Panc1 (cell line): ENCODE data around the gene AMBP. TPM values are rescaled to one million over a fixed set of nuclear protein-coding genes. Genes with fewer than 3 reads are reported as not detected.

Experiments
- ATAC-seq: fragments of 200-7000 bp; cut with Tn5 transposase; 2 replicates; pipeline ENCODE4 v1.9.1; 2020; ENCODE audit warnings: mild to moderate bottlenecking, moderate library complexity
- BruUV-seq: library from RNA; stranded (reverse); fragments of 400-500 nt; replicated peaks from 2 replicates; lab custom pipeline; 2021; lab: Mats Ljungman, UMichigan
- CTCF ChIA-PET: fragments of 300-600 bp; sonication (Branson Sonifier 250); formaldehyde crosslinking; loops from one replicate; lab custom pipeline; 2022; ENCODE audit warnings: antibody characterized with exemption; lab: Charles Lee
- POLR2A ChIA-PET: fragments of 300-600 bp; sonication (Branson Sonifier 250); formaldehyde crosslinking; loops from one replicate; lab custom pipeline; 2022; ENCODE audit warnings: antibody characterized with exemption; lab: Charles Lee
- DNase-seq: peaks from one replicate; pipeline ENCODE4 v3.0.0-alpha.2; 2010; ENCODE audit warnings: low read depth, low spot score
- H3K27ac ChIP-seq: 2 replicates; pipeline ENCODE4 v1.5.1; 2011; ENCODE audit warnings: mild to moderate bottlenecking, low read length, inconsistent platforms
- H3K27me3 ChIP-seq: fragments of 200-500 bp; sonication (Bioruptor generic); 2 replicates; pipeline ENCODE4 v1.6.0; 2014; ENCODE audit warnings: low read length, inconsistent platforms; ENCODE audit not compliant: control insufficient read depth, insufficient read depth
- H3K36me3 ChIP-seq: fragments of 200-500 bp; sonication (Bioruptor generic); 2 replicates; pipeline ENCODE4 v1.5.1; 2014; ENCODE audit warnings: inconsistent platforms, mild to moderate bottlenecking, low read length, moderate library complexity; ENCODE audit not compliant: control insufficient read depth, insufficient read depth
- H3K4me1 ChIP-seq: 2 replicates; pipeline ENCODE4 v1.5.1; 2011; ENCODE audit warnings: inconsistent platforms, mild to moderate bottlenecking, low read length, moderate library complexity; ENCODE audit not compliant: control insufficient read depth, insufficient read depth
- H3K4me3 ChIP-seq, 2 experiments: 2 replicates each; pipeline ENCODE4 v1.5.1; 2011 to 2012; ENCODE audit warnings: low read depth in 2 of 2, low read length in 2 of 2, mild to moderate bottlenecking in 2 of 2, inconsistent platforms in 1 of 2, moderate library complexity in 1 of 2
- H3K9me3 ChIP-seq: fragments of 200-500 bp; sonication (Bioruptor generic); 2 replicates; pipeline ENCODE4 v1.5.1; 2014; ENCODE audit warnings: low read depth, mild to moderate bottlenecking, inconsistent platforms, low read length, moderate library complexity; ENCODE audit not compliant: control insufficient read depth, insufficient read depth
- POLR2AphosphoS5 ChIP-seq: IDR thresholded peaks from 2 replicates; pipeline ENCODE4 v1.6.1; 2012; ENCODE audit warnings: mild to moderate bottlenecking, low read depth, low read length, moderate library complexity
- SIN3A ChIP-seq: IDR thresholded peaks from 2 replicates; pipeline ENCODE4 v1.6.1; 2012; ENCODE audit warnings: low read depth, mild to moderate bottlenecking, low read length, moderate library complexity, borderline replicate concordance; ENCODE audit not compliant: insufficient read depth
- TCF7L2 ChIP-seq: IDR thresholded peaks from 2 replicates; pipeline ENCODE4 v1.6.1; 2011; ENCODE audit warnings: mild to moderate bottlenecking, low read depth, low read length, inconsistent platforms
- in situ Hi-C: cut with HindIII; loops from 2 replicates; pipeline ENCODE4 v1.10.0; 2016; ENCODE audit warnings: low sequenced_read_pairs, low pct_unique_long_range_greater_than_20kb
- intact Hi-C: fragments of 100-400 bp; cut with micrococcal nuclease; formaldehyde crosslinking; loops from one replicate; pipeline ENCODE4 v1.10.0; 2022; ENCODE audit not compliant: unreplicated experiment
- total RNA-seq: library from RNA; stranded (reverse); gene quantifications from one replicate; pipeline ENCODE4 v1.2.1, GENCODE V29; 2021; ENCODE audit not compliant: unreplicated experiment
- TF ChIP-seq, protein P1 (sequence below), 2 experiments: IDR thresholded peaks; 2 replicates each; pipeline ENCODE4 v1.6.1; 2011 to 2012; ENCODE audit warnings: low read depth in 2 of 2, control low read depth in 1 of 2, low read length in 1 of 2, mild to moderate bottlenecking in 1 of 2, moderate library complexity in 1 of 2; ENCODE audit not compliant: insufficient read depth in 1 of 2
- TF ChIP-seq, protein P2 (sequence below): fragments of 450-650 bp; IDR thresholded peaks from 2 replicates; pipeline ENCODE4 v1.5.1; 2017; ENCODE audit warnings: mild to moderate bottlenecking

Gene AMBP
- total RNA-seq, 1 experiment from 2014 or later, result 1.7 TPM

DNA sequence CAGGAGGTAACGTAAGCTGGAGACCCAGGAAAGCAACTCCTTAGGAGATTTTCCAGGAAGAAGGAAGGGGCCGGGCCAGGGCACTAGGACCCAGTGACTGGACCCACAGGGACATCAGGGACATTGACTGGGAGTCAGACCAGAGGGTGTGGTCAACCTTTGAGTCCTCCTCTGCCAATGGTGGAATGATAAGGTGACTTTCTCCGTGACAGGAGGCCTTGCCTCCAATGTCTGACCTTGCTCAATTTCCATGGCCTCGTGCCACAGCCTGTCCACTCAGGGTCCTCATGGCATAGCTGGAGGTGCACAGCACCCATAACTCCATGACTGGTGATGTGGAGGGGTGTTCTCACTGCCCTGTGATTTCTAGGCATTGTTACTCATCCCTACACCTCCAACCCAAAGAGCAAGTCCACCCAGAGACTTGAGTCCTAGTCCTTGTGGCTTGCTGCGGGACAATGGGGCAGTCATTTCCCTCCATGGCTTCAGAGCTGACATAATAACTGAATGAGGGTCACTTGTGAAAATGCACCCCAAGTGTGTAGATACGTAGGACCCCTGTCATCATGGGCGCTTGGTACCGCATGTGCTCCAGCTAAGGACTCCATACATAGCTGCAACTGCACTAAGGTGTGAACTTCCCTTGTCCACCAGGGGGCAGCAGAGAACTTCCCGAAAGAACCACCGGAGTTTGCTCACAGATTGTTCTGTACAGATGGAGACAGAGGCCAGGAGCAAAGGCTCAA is 4.1 kb upstream of the AMBP start:
- DNase-seq, result peak; percentile 50
- H3K4me1 ChIP-seq, result no peaks in the 10 kb centered on the region
- ChIA-PET POLR2A (no interaction called here), CTCF (interaction anchor here (0.9 to 2.5 kb wide), 4 partner anchors 11 to 209 kb away, joined by 3 to 17 read pairs (median 8); no protein-coding TSS in a partner anchor)
- H3K27me3 ChIP-seq, result no peaks in the 10 kb centered on the region
- H3K27ac ChIP-seq, result no peak overlapping the region
- ATAC-seq, result peak; percentile 98
- in situ Hi-C loops, result no loop called here
- BruUV-seq, result no TSS peak
- TF ChIP-seq SIN3A (no peak), POLR2AphosphoS5 (no peak), TCF7L2 (no peak)
- TF ChIP-seq, protein P1, sequence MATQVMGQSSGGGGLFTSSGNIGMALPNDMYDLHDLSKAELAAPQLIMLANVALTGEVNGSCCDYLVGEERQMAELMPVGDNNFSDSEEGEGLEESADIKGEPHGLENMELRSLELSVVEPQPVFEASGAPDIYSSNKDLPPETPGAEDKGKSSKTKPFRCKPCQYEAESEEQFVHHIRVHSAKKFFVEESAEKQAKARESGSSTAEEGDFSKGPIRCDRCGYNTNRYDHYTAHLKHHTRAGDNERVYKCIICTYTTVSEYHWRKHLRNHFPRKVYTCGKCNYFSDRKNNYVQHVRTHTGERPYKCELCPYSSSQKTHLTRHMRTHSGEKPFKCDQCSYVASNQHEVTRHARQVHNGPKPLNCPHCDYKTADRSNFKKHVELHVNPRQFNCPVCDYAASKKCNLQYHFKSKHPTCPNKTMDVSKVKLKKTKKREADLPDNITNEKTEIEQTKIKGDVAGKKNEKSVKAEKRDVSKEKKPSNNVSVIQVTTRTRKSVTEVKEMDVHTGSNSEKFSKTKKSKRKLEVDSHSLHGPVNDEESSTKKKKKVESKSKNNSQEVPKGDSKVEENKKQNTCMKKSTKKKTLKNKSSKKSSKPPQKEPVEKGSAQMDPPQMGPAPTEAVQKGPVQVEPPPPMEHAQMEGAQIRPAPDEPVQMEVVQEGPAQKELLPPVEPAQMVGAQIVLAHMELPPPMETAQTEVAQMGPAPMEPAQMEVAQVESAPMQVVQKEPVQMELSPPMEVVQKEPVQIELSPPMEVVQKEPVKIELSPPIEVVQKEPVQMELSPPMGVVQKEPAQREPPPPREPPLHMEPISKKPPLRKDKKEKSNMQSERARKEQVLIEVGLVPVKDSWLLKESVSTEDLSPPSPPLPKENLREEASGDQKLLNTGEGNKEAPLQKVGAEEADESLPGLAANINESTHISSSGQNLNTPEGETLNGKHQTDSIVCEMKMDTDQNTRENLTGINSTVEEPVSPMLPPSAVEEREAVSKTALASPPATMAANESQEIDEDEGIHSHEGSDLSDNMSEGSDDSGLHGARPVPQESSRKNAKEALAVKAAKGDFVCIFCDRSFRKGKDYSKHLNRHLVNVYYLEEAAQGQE (IDR thresholded peaks at IDR 0.05; ENCODE audit: insufficient read depth in 1 of 2, low read depth in 2 of 2, low read length in 1 of 2), result no peak
- TF ChIP-seq, protein P2, sequence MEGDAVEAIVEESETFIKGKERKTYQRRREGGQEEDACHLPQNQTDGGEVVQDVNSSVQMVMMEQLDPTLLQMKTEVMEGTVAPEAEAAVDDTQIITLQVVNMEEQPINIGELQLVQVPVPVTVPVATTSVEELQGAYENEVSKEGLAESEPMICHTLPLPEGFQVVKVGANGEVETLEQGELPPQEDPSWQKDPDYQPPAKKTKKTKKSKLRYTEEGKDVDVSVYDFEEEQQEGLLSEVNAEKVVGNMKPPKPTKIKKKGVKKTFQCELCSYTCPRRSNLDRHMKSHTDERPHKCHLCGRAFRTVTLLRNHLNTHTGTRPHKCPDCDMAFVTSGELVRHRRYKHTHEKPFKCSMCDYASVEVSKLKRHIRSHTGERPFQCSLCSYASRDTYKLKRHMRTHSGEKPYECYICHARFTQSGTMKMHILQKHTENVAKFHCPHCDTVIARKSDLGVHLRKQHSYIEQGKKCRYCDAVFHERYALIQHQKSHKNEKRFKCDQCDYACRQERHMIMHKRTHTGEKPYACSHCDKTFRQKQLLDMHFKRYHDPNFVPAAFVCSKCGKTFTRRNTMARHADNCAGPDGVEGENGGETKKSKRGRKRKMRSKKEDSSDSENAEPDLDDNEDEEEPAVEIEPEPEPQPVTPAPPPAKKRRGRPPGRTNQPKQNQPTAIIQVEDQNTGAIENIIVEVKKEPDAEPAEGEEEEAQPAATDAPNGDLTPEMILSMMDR, result peak; percentile 84
- intact Hi-C loops, result loop anchor here (5.0 kb wide), 1 partner anchor 220 kb away; no protein-coding TSS in a partner anchor
- no peaks in the 10 kb centered on the region for H3K36me3 ChIP-seq
- no peak overlapping the region for H3K4me3 ChIP-seq
- no peaks in the 10 kb centered on the region for H3K9me3 ChIP-seq

DNA sequence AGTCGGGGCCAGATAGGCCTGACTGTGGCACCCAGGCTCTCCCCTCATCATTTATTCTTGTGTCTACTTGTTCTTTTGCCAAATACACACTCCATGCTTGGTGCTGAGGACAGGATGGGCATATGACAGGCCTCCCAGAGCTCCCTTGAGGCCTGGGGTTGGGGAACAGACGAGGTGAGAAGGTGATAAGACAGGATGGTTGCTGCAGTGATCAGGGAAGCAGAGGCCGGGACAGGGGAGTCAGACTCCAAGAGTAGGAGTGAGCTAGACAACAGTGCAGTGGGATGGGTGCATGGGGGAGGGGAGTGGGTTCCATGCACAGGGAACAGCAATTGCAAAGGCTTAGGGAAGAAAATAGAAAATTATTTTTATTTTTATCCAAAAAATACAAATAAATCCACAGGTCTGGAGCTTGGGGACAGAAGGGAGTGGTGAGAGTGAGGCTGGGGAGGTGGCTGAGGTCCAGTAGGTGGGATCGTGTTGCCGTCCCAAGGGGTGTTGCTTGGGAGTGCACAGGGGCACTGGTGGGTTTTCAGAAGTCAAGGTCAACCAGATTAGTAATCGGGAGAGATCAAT is 3.4 kb upstream of the AMBP start:
- CTCF ChIA-PET, result interaction anchor here (1.4 to 2.5 kb wide), 2 partner anchors 26 to 209 kb away, joined by 13 to 17 read pairs; no protein-coding TSS in a partner anchor
- no peaks in the 10 kb centered on the region for H3K36me3 ChIP-seq
- H3K27ac ChIP-seq, result no peak overlapping the region
- DNase-seq (no peak), ATAC-seq (no peak)
- H3K9me3 ChIP-seq, result no peaks in the 10 kb centered on the region
- BruUV-seq, result no TSS peak
- no peak overlapping the region for H3K4me3 ChIP-seq
- in situ Hi-C loops (no loop called here), intact Hi-C loops (loop anchor here (5.0 kb wide), 1 partner anchor 221 kb away; no protein-coding TSS in a partner anchor)
- no peaks in the 10 kb centered on the region for H3K4me1 ChIP-seq
- POLR2A ChIA-PET, result no interaction called here
- TF ChIP-seq, protein P1 (IDR thresholded peaks at IDR 0.05; ENCODE audit: insufficient read depth in 1 of 2, low read depth in 2 of 2, low read length in 1 of 2), result no peak
- TF ChIP-seq, protein P2, result no peak
- no peak for TF ChIP-seq POLR2AphosphoS5
- TF ChIP-seq TCF7L2, result no peak
- no peak for TF ChIP-seq SIN3A
- no peaks in the 10 kb centered on the region for H3K27me3 ChIP-seq
